ENCODE measurements around the gene AKAP13.

AKAP13 gene

DNA sequence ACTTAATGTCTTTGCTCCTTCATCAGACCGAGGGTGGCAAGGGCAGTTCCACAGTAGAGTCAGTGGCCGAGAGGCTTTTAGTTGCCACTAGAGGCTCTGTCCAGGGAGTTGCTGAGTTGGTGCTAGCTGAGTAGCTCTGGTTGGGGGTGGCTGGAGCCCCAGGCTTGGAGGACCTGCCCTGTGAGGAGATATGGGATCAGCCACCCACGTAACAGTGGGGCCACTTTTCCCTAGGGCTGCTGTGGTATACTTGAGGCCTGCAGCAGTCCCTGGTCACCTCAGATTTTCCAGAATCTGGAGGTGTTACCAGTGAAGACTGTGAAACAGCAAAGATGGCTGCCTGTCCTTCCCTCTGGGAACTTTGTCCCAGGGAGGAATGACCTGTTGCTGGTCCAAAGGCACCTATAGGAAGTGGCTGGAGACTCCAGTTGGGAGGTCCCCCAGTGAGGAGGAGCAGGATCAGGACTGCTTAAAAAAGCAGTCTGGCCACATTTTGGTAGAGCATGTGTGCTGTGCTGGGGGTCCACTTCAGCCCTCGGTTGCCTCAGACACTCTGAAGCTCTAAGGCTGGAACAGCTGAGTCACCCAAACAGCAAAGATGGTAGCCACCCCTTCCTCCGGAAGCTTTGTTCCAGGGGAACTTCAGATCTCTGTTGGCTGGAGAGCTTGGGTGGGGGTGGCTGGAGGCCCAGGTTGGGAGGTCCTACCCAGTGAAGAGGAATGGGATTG, 72.9 kb downstream of the AKAP13 start:
- no peak for TF ChIP-seq Cebpa-rat (IDR thresholded peaks at IDR 0.05)
- Histone ChIP-seq H3K9me3 (peaks cover 61% of the 10 kb centered on the region), H3K27ac (no peak overlapping the region), H3K9ac (no peak overlapping the region), H3K4me1 (no peaks in the 10 kb centered on the region), H3K36me3 (peaks cover 7% of the 10 kb centered on the region; the same call in 1 of the 2 replicates), H4K20me1 (peaks cover 20% of the 10 kb centered on the region; the same call in 1 of the 2 replicates), H3K4me2 (no peak overlapping the region), H3K4me3 (no peak overlapping the region), H3K27me3 (no peaks in the 10 kb centered on the region)

DNA sequence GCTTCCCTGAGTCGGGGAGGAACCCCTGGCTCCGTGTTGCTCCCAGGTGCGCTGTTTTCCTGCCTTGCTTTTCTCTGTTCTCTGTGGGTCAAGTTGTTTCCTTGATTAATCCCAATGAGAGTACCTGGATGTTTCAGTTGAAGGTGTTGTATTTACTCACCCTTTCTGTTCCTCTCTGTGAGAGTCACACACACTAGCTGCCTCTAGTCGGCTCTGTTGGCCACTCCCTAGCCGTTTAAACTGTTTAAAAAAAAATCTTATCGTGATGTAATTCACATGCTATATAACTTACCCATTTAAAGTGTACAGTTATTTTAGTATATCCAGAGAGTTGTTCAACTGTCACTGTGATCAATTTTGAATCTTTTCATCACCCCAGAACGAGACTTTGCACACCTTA, 74.0 kb downstream of the AKAP13 start:
- Histone ChIP-seq H4K20me1 (peaks cover 20% of the 10 kb centered on the region; the same call in 1 of the 2 replicates), H3K36me3 (peaks cover 7% of the 10 kb centered on the region; the same call in 1 of the 2 replicates), H3K4me3 (no peak overlapping the region), H3K9ac (no peak overlapping the region), H3K27ac (no peak overlapping the region), H3K27me3 (no peaks in the 10 kb centered on the region), H3K4me1 (no peaks in the 10 kb centered on the region), H3K9me3 (peaks cover 51% of the 10 kb centered on the region), H3K4me2 (no peak overlapping the region)
- TF ChIP-seq Cebpa-rat (IDR thresholded peaks at IDR 0.05) = no peak

DNA sequence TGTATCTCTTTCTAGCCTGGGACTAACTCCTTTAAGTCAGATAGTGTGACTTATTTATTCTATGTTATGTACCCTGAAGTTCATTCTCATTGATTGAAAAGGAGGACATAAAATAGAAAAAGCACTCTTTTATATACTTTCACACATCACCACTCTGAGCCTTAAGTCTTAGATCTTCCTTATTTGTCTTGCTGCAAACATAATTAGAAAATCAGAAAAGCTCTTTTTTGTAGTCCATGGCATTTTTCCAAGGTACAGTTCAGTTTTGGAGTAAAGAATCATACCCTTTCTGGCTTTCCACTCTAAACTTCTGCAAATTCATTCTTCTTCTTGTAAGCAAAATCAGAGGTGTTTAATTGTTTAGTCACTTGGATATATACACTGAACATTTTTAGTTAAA, 75.5 kb downstream of the AKAP13 start:
- no peak overlapping the region for H3K4me2 ChIP-seq
- H3K9me3 ChIP-seq = peaks cover 36% of the 10 kb centered on the region
- H3K36me3 ChIP-seq = 0 out of 2 replicates have a peak, but pooled peaks cover 7% of the 10 kb centered on the region
- no peak for TF ChIP-seq Cebpa-rat (IDR thresholded peaks at IDR 0.05)
- no peaks in the 10 kb centered on the region for H3K27me3 ChIP-seq
- no peaks in the 10 kb centered on the region for H3K4me1 ChIP-seq
- peaks cover 33% of the 10 kb centered on the region; the same call in 1 of the 2 replicates for H4K20me1 ChIP-seq
- H3K27ac ChIP-seq = no peak overlapping the region
- no peak overlapping the region for H3K9ac ChIP-seq
- no peak overlapping the region for H3K4me3 ChIP-seq

DNA sequence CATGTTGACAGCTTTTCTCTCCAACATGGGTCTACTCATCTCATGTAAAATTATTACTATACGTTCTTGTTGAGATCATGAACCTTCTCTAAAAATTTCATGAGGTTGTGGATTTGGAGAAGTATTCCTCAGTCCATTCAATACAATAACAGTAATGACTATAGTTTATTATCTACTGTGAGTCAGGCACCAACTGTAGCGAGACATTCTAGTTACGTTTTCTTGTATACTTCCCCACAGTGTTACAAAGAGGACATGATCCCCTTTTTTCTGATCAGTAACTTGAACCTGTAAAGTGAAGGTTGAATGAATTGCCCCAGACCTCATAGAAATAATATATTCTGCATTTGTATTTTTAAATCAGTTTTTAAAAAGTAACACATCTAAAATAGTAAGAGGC, 76.4 kb downstream of the AKAP13 start:
- H3K27ac ChIP-seq = no peak overlapping the region
- no peak overlapping the region for H3K4me3 ChIP-seq
- peaks cover 27% of the 10 kb centered on the region for H3K9me3 ChIP-seq

DNA sequence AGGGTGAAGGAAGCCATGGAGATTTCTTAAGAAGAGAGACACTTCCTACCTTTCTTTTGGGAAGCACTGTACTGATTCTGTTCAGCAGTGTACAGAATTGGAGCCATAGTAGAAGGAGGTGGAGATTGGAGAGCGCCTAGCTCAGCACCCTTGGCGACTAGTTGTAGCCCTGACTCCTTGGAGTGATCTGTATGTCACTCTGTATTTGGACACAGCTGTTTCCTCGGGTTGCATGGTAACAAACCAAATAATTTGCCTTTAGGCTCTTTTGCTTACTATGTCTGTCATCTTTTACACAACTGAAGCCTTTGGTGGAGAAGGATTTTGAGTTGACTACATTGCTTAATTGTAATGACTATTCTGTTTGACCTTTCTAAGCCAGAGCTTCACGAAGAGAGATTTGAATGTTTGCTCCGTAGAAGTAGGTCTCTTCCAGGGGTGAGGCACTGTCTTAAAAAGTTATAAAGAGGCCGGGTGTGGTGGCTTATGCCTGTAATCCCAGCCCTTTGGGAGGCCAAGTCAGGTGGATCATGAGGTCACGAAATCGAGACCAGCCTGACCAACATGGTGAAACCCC, 77.1 kb downstream of the AKAP13 start:
- no peak overlapping the region for H3K4me3 ChIP-seq
- peaks cover 26% of the 10 kb centered on the region for H3K9me3 ChIP-seq
- H3K4me2 ChIP-seq = no peak overlapping the region
- H4K20me1 ChIP-seq = peaks cover 33% of the 10 kb centered on the region; the same call in 1 of the 2 replicates
- H3K36me3 ChIP-seq = peaks cover 12% of the 10 kb centered on the region; the same call in 1 of the 2 replicates
- H3K9ac ChIP-seq = no peak overlapping the region
- H3K27ac ChIP-seq = no peak overlapping the region
- no peak for TF ChIP-seq Cebpa-rat (IDR thresholded peaks at IDR 0.05)
- H3K4me1 ChIP-seq = no peaks in the 10 kb centered on the region
- H3K27me3 ChIP-seq = no peaks in the 10 kb centered on the region

More for the DNA sequence above, 76.4 kb downstream of the AKAP13 start:
- Histone ChIP-seq H3K4me1 (no peaks in the 10 kb centered on the region), H3K4me2 (no peak overlapping the region), H3K36me3 (0 out of 2 replicates have a peak, but pooled peaks cover 7% of the 10 kb centered on the region), H3K27me3 (no peaks in the 10 kb centered on the region), H3K9ac (no peak overlapping the region), H4K20me1 (peaks cover 33% of the 10 kb centered on the region; the same call in 1 of the 2 replicates)
- no peak for TF ChIP-seq Cebpa-rat (IDR thresholded peaks at IDR 0.05)

DNA sequence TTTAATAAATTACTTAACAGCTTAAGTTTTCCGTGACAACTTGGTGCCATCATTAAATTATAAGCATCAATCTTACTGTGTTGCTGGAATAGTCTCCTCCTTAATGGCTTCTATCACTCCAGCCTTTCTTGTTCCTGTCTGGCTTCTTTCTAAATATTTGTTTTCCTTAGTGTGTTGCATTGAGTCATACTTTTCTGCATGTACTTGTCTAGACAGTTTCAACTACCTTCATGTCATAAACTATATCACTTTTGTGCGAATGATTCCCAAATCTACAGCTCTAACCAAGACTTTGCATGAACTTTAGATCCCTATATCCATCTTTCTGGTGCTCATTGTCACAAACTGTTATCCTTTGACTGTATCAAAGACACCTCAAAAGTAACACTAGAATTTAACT, 78.4 kb downstream of the AKAP13 start:
- peaks cover 12% of the 10 kb centered on the region; the same call in 1 of the 2 replicates for H3K36me3 ChIP-seq
- H3K4me2 ChIP-seq = no peak overlapping the region
- H3K27ac ChIP-seq = no peak overlapping the region
- H3K9me3 ChIP-seq = peaks cover 14% of the 10 kb centered on the region
- peaks cover 9% of the 10 kb centered on the region for H3K4me1 ChIP-seq
- peaks cover 25% of the 10 kb centered on the region; the same call in 1 of the 2 replicates for H4K20me1 ChIP-seq
- no peaks in the 10 kb centered on the region for H3K27me3 ChIP-seq
- TF ChIP-seq Cebpa-rat (IDR thresholded peaks at IDR 0.05) = no peak
- no peak overlapping the region for H3K9ac ChIP-seq
- no peak overlapping the region for H3K4me3 ChIP-seq

DNA sequence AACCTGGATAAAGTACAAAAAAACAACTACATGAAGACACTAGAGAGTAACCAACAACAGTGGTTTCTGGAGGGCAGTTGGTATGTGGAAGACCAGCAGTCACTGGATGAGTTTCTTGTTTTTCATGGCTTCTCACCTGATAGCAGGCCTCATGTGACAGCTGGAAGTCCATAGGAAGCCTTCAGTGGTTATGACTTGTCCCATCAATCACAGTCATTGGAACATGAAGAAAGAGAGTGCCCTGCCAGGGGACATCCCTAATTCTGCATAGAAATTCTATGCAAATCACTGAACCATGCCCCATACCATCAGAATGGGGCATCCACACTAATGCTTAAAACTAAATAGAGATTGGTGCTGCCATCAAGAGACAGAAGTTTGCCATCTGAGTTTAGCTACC, 81.6 kb downstream of the AKAP13 start:
- Histone ChIP-seq H3K4me2 (no peak overlapping the region), H3K36me3 (peaks cover 12% of the 10 kb centered on the region; the same call in 1 of the 2 replicates), H3K9me3 (peaks cover 10% of the 10 kb centered on the region), H3K27ac (no peak overlapping the region), H3K9ac (no peak overlapping the region), H3K27me3 (no peaks in the 10 kb centered on the region), H4K20me1 (peaks cover 25% of the 10 kb centered on the region; the same call in 1 of the 2 replicates), H3K4me1 (peaks cover 15% of the 10 kb centered on the region), H3K4me3 (no peak overlapping the region)
- TF ChIP-seq Cebpa-rat (IDR thresholded peaks at IDR 0.05) = no peak

DNA sequence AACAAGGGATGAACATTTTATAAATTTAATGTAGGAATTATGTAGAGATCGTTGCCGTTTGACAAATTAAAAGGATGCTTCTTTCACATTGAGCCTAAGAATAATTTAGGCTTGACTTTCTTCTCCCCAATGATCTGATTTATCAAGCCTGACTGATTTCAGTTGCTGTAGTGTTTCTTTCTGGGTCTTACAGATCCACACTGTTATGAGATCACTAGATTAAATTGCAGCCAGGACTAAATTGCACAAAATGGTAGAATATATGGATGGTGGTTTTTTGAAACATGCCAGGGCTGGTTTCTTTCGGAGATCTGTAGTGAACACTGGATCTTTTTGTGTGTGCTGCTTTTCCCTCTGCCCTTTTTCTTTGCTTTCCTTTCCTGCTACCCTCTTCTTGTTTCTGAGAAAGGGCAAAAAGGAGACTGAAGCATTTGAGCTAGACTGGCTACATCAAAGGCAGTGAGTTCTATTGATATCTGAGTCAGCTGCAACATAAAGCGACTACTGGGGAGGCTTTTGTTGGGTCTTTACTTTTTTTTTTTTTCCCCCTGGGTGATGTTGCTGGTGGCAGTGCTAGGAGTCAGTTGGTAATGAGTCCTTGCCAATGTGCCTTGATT, 83.0 kb downstream of the AKAP13 start:
- TF ChIP-seq Cebpa-rat (IDR thresholded peaks at IDR 0.05) = no peak
- Histone ChIP-seq H3K4me1 (peaks cover 15% of the 10 kb centered on the region), H3K27ac (no peak overlapping the region), H3K36me3 (peaks cover 5% of the 10 kb centered on the region; the same call in 1 of the 2 replicates), H3K4me2 (peak overlapping the region; percentile 30), H3K9ac (no peak overlapping the region), H3K4me3 (no peak overlapping the region), H4K20me1 (peaks cover 39% of the 10 kb centered on the region; the same call in 1 of the 2 replicates), H3K27me3 (no peaks in the 10 kb centered on the region), H3K9me3 (peaks cover 7% of the 10 kb centered on the region)

DNA sequence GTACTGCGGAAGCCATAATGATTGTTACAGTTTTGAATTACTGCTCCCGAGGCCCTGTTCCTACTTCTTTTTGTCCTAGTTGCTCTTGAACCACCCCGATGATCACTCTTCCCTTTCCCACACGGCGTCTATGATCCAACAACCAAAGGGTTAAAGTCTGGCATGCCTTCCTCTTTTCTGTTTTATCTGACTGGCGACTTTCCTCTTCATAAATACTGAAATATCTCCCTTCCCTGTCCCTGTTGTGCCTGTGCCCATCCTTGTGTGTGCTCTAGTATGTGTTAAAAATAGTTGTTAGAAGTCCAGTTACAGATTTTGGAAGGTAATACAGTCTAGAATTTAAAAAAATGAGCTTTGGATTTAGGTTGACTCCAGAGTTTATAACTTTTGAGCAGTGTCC, 83.6 kb downstream of the AKAP13 start:
- Histone ChIP-seq H4K20me1 (peaks cover 44% of the 10 kb centered on the region; the same call in 1 of the 2 replicates), H3K27ac (no peak overlapping the region), H3K9me3 (peaks cover 7% of the 10 kb centered on the region), H3K4me3 (no peak overlapping the region), H3K27me3 (no peaks in the 10 kb centered on the region), H3K9ac (no peak overlapping the region), H3K4me1 (peaks cover 15% of the 10 kb centered on the region), H3K36me3 (peaks cover 5% of the 10 kb centered on the region; the same call in 1 of the 2 replicates), H3K4me2 (peak overlapping the region; percentile 30)
- no peak for TF ChIP-seq Cebpa-rat (IDR thresholded peaks at IDR 0.05)

Data from BLaER1 (cell line).